ENCODE data around the gene ACER3.

ACER3 gene

GRCh38 chr11:77067861-77068443, 207.2 kb downstream of the ACER3 start:
- no peaks in the 10 kb centered on the region for H3K9me3 ChIP-seq
- H3K36me3 ChIP-seq: no peaks in the 10 kb centered on the region
- H3K4me1 ChIP-seq (ENCODE audit: control insufficient read depth in 1 of 2, insufficient read depth in 1 of 2, low read depth in 1 of 2, low read length in 1 of 2): peaks cover 10% of the 10 kb centered on the region in 2 experiments
- no peak overlapping the region for H3K27ac ChIP-seq
- no peak overlapping the region for H3K4me3 ChIP-seq (ENCODE audit: low read depth in 1 of 2, low read length in 1 of 2)
- peaks cover 70% of the 10 kb centered on the region for H3K27me3 ChIP-seq
- no peak for TF ChIP-seq CTCF (IDR thresholded peaks at IDR 0.05)

- no peak overlapping the region for H3K4me3 ChIP-seq (ENCODE audit: low read depth in 1 of 2, low read length in 1 of 2)
- no peak overlapping the region for H3K27ac ChIP-seq
- H3K27me3 ChIP-seq: peaks cover 67% of the 10 kb centered on the region
- no peak for TF ChIP-seq CTCF (IDR thresholded peaks at IDR 0.05)
- H3K4me1 ChIP-seq (ENCODE audit: control insufficient read depth in 1 of 2, insufficient read depth in 1 of 2, low read depth in 1 of 2, low read length in 1 of 2): peaks cover 10% of the 10 kb centered on the region in 2 experiments
- no peaks in the 10 kb centered on the region for H3K36me3 ChIP-seq
- no peaks in the 10 kb centered on the region for H3K9me3 ChIP-seq
Observed at GRCh38 chr11:77068457-77069335, 208.0 kb downstream of the ACER3 start.

- no peak for TF ChIP-seq CTCF (IDR thresholded peaks at IDR 0.05)
- peaks cover 62% of the 10 kb centered on the region for H3K27me3 ChIP-seq
- no peak overlapping the region for H3K4me3 ChIP-seq (ENCODE audit: low read depth in 1 of 2, low read length in 1 of 2)
- H3K4me1 ChIP-seq (ENCODE audit: control insufficient read depth in 1 of 2, insufficient read depth in 1 of 2, low read depth in 1 of 2, low read length in 1 of 2): peaks cover 10% of the 10 kb centered on the region in 2 experiments
- H3K36me3 ChIP-seq: no peaks in the 10 kb centered on the region
- H3K9me3 ChIP-seq: no peaks in the 10 kb centered on the region
- no peak overlapping the region for H3K27ac ChIP-seq
Observed at GRCh38 chr11:77069336-77069968, 208.7 kb downstream of the ACER3 start.

GRCh38 chr11:77069969-77070582, 209.4 kb downstream of the ACER3 start:
- no peak overlapping the region for H3K27ac ChIP-seq
- H3K36me3 ChIP-seq: no peaks in the 10 kb centered on the region
- no peak for TF ChIP-seq CTCF (IDR thresholded peaks at IDR 0.05)
- peaks cover 55% of the 10 kb centered on the region for H3K27me3 ChIP-seq
- no peaks in the 10 kb centered on the region for H3K9me3 ChIP-seq
- peaks cover 10% of the 10 kb centered on the region in 2 experiments for H3K4me1 ChIP-seq (ENCODE audit: control insufficient read depth in 1 of 2, insufficient read depth in 1 of 2, low read depth in 1 of 2, low read length in 1 of 2)
- H3K4me3 ChIP-seq (ENCODE audit: low read depth in 1 of 2, low read length in 1 of 2): no peak overlapping the region

- Histone ChIP-seq H3K4me1 (ENCODE audit: control insufficient read depth in 1 of 2, insufficient read depth in 1 of 2, low read depth in 1 of 2, low read length in 1 of 2) (peaks cover 5% of the 10 kb centered on the region in 2 experiments), H3K4me3 (ENCODE audit: low read depth in 1 of 2, low read length in 1 of 2) (no peak overlapping the region), H3K27ac (no peak overlapping the region), H3K36me3 (no peaks in the 10 kb centered on the region), H3K9me3 (no peaks in the 10 kb centered on the region), H3K27me3 (peaks cover 45% of the 10 kb centered on the region)
- no peak for TF ChIP-seq CTCF (IDR thresholded peaks at IDR 0.05)
Observed at GRCh38 chr11:77071077-77071476, 210.4 kb downstream of the ACER3 start.
